ENCODE results near the gene IQGAP3.

DNA sequence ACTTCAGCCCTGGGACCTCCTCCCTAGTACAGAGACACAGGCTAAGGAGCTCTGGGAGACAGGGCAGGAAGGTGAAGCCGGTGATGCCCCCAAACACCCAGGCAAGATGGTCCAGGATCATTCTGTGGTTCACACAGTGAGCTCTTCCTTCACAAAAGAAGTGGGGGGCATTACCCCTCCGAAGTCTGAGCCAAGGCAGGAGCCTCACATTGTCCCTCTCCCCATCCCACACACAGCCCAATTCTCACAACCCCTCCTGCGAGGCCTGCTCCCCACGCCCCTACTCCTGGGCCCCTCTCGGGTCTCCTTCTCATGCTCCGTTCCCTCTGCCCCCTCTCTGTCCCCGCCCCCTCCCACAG is 82.5 kb downstream of the IQGAP3 start:
- no peak for TF ChIP-seq JUN (IDR thresholded peaks at IDR 0.05)
- TF ChIP-seq, protein P1, sequence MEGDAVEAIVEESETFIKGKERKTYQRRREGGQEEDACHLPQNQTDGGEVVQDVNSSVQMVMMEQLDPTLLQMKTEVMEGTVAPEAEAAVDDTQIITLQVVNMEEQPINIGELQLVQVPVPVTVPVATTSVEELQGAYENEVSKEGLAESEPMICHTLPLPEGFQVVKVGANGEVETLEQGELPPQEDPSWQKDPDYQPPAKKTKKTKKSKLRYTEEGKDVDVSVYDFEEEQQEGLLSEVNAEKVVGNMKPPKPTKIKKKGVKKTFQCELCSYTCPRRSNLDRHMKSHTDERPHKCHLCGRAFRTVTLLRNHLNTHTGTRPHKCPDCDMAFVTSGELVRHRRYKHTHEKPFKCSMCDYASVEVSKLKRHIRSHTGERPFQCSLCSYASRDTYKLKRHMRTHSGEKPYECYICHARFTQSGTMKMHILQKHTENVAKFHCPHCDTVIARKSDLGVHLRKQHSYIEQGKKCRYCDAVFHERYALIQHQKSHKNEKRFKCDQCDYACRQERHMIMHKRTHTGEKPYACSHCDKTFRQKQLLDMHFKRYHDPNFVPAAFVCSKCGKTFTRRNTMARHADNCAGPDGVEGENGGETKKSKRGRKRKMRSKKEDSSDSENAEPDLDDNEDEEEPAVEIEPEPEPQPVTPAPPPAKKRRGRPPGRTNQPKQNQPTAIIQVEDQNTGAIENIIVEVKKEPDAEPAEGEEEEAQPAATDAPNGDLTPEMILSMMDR (IDR thresholded peaks at IDR 0.05), result no peak
- TF ChIP-seq, protein P2, sequence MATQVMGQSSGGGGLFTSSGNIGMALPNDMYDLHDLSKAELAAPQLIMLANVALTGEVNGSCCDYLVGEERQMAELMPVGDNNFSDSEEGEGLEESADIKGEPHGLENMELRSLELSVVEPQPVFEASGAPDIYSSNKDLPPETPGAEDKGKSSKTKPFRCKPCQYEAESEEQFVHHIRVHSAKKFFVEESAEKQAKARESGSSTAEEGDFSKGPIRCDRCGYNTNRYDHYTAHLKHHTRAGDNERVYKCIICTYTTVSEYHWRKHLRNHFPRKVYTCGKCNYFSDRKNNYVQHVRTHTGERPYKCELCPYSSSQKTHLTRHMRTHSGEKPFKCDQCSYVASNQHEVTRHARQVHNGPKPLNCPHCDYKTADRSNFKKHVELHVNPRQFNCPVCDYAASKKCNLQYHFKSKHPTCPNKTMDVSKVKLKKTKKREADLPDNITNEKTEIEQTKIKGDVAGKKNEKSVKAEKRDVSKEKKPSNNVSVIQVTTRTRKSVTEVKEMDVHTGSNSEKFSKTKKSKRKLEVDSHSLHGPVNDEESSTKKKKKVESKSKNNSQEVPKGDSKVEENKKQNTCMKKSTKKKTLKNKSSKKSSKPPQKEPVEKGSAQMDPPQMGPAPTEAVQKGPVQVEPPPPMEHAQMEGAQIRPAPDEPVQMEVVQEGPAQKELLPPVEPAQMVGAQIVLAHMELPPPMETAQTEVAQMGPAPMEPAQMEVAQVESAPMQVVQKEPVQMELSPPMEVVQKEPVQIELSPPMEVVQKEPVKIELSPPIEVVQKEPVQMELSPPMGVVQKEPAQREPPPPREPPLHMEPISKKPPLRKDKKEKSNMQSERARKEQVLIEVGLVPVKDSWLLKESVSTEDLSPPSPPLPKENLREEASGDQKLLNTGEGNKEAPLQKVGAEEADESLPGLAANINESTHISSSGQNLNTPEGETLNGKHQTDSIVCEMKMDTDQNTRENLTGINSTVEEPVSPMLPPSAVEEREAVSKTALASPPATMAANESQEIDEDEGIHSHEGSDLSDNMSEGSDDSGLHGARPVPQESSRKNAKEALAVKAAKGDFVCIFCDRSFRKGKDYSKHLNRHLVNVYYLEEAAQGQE (IDR thresholded peaks at IDR 0.05), result no peak
- no peak for TF ChIP-seq HOXA7 (CRISPR knock-in tag; IDR thresholded peaks at IDR 0.05)
- no peak for TF ChIP-seq MYC (IDR thresholded peaks at IDR 0.05; ENCODE audit: borderline replicate concordance, low read length)
- no peak for TF ChIP-seq POLR2A (IDR thresholded peaks at IDR 0.05; ENCODE audit: low read length)
- no peak for TF ChIP-seq CEBPB (IDR thresholded peaks at IDR 0.05)
- TF ChIP-seq HOXB5 (CRISPR knock-in tag; IDR thresholded peaks at IDR 0.05), result no peak
- TF ChIP-seq SMC3 (IDR thresholded peaks at IDR 0.05), result no peak
- no peak for TF ChIP-seq EP300 (IDR thresholded peaks at IDR 0.05)
- no peak for TF ChIP-seq MAZ (IDR thresholded peaks at IDR 0.05; ENCODE audit: borderline replicate concordance, low read depth, low read length)
